HEK293 (cell line): ENCODE data around the gene PSMD12.

Experiments
- GLI2 ChIP-seq: fragments of 450-650 bp; formaldehyde crosslinking; IDR thresholded peaks from 2 replicates; pipeline ENCODE4; 2017; ENCODE audit warnings: missing biosample characterization, missing genetic modification characterization, low read depth, borderline replicate concordance
- GLI4 ChIP-seq: fragments of 450-650 bp; formaldehyde crosslinking; IDR thresholded peaks from 2 replicates; pipeline ENCODE4 v1.5.1; 2016; ENCODE audit warnings: missing biosample characterization, missing genetic modification characterization
- ZNF138 ChIP-seq: fragments of 450-650 bp; formaldehyde crosslinking; IDR thresholded peaks from 2 replicates; pipeline ENCODE4 v1.5.1; 2016; ENCODE audit warnings: missing biosample characterization, missing genetic modification characterization, borderline replicate concordance
- ZNF23 ChIP-seq: fragments of 450-650 bp; formaldehyde crosslinking; IDR thresholded peaks from 2 replicates; pipeline ENCODE4 v1.5.1; 2016; ENCODE audit warnings: missing biosample characterization, missing genetic modification characterization, borderline replicate concordance
- ZNF529 ChIP-seq: fragments of 450-650 bp; formaldehyde crosslinking; IDR thresholded peaks from 2 replicates; pipeline ENCODE4 v1.5.1; 2017; ENCODE audit warnings: missing genetic modification characterization, missing biosample characterization; ENCODE audit not compliant: insufficient replicate concordance
- ZXDB ChIP-seq: fragments of 450-650 bp; formaldehyde crosslinking; IDR thresholded peaks from 2 replicates; pipeline ENCODE4 v1.5.1; 2016; ENCODE audit warnings: missing biosample characterization, missing genetic modification characterization
- TF ChIP-seq, protein P1 (sequence below): fragments of 450-650 bp; formaldehyde crosslinking; IDR thresholded peaks from 2 replicates; pipeline ENCODE4 v1.5.1; 2016; ENCODE audit warnings: missing biosample characterization, missing genetic modification characterization
- TF ChIP-seq, protein P2 (sequence below): fragments of 450-650 bp; formaldehyde crosslinking; IDR thresholded peaks from 2 replicates; pipeline ENCODE4 v1.5.1; 2016; ENCODE audit warnings: missing biosample characterization, missing genetic modification characterization

DNA sequence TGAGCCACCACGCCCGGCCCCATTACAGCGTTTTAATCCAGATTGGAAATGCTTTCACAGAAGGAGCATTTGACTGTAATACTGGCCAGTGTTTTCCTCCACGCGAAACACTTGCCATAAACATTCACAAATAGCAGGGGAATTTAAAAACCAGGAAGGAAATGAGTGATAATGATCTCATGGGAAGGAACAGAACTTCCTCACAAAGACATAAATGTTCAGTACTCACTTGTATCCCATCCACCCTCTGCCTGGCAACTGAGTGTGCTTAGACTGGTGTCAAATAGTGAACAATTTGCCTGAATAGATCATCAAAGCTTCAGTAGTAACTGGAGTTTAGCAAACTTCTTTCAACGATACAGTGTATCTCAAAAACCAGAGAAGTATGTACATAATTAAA, 54.1 kb downstream of the PSMD12 start:
- TF ChIP-seq ZXDB (tag by site-specific recombination), result no peak
- no peak for TF ChIP-seq ZNF529 (tag by site-specific recombination)
- TF ChIP-seq, protein P1, sequence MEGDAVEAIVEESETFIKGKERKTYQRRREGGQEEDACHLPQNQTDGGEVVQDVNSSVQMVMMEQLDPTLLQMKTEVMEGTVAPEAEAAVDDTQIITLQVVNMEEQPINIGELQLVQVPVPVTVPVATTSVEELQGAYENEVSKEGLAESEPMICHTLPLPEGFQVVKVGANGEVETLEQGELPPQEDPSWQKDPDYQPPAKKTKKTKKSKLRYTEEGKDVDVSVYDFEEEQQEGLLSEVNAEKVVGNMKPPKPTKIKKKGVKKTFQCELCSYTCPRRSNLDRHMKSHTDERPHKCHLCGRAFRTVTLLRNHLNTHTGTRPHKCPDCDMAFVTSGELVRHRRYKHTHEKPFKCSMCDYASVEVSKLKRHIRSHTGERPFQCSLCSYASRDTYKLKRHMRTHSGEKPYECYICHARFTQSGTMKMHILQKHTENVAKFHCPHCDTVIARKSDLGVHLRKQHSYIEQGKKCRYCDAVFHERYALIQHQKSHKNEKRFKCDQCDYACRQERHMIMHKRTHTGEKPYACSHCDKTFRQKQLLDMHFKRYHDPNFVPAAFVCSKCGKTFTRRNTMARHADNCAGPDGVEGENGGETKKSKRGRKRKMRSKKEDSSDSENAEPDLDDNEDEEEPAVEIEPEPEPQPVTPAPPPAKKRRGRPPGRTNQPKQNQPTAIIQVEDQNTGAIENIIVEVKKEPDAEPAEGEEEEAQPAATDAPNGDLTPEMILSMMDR (tag by site-specific recombination), result no peak
- TF ChIP-seq GLI4 (tag by site-specific recombination), result no peak
- TF ChIP-seq, protein P2, sequence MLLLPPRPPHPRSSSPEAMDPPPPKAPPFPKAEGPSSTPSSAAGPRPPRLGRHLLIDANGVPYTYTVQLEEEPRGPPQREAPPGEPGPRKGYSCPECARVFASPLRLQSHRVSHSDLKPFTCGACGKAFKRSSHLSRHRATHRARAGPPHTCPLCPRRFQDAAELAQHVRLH (tag by site-specific recombination), result no peak
- no peak for TF ChIP-seq ZNF23
- TF ChIP-seq GLI2, result no peak
- TF ChIP-seq ZNF138, result no peak
